MG63 (cell line): ENCODE data around the gene ZNF692. TPM values are rescaled to one million over a fixed set of nuclear protein-coding genes. Genes with fewer than 3 reads are reported as not detected.
"Not testable (repeated sequence)": the region's sequence is repeated elsewhere in the genome, so short reads cannot be mapped to it uniquely, and the experiment has no call there.

Experiments
- DNase-seq: peaks from one replicate; pipeline ENCODE4 v3.0.0-alpha.2; 2020
- H3K27me3 ChIP-seq: fragments of 250-450 bp; sonication (Bioruptor Pico); 2 replicates; pipeline ENCODE4 v1.5.1; 2020; ENCODE audit warnings: mild to moderate bottlenecking, moderate library complexity
- H3K36me3 ChIP-seq: fragments of 250-450 bp; sonication (Bioruptor Pico); 2 replicates; pipeline ENCODE4 v1.5.1; 2020; ENCODE audit warnings: mild to moderate bottlenecking, moderate library complexity
- H3K4me3 ChIP-seq: fragments of 250-450 bp; sonication (Bioruptor Pico); 2 replicates; pipeline ENCODE4 v1.5.1; 2020; ENCODE audit warnings: mild to moderate bottlenecking, moderate library complexity
- H3K9me3 ChIP-seq: fragments of 250-450 bp; sonication (Bioruptor Pico); 2 replicates; pipeline ENCODE4 v1.5.1; 2020; ENCODE audit warnings: mild to moderate bottlenecking, moderate library complexity
- total RNA-seq: library from RNA; depleted of rRNA; stranded (reverse); fragments of >200 nt; shearing (Covaris generic); gene quantifications from 2 replicates; pipeline ENCODE4 v1.2.3, GENCODE V29; 2014; ENCODE audit warnings: low replicate concordance; rRNA removed

Gene ZNF692
- total RNA-seq, 1 experiment from 2014 or later = 14.7 TPM

DNA sequence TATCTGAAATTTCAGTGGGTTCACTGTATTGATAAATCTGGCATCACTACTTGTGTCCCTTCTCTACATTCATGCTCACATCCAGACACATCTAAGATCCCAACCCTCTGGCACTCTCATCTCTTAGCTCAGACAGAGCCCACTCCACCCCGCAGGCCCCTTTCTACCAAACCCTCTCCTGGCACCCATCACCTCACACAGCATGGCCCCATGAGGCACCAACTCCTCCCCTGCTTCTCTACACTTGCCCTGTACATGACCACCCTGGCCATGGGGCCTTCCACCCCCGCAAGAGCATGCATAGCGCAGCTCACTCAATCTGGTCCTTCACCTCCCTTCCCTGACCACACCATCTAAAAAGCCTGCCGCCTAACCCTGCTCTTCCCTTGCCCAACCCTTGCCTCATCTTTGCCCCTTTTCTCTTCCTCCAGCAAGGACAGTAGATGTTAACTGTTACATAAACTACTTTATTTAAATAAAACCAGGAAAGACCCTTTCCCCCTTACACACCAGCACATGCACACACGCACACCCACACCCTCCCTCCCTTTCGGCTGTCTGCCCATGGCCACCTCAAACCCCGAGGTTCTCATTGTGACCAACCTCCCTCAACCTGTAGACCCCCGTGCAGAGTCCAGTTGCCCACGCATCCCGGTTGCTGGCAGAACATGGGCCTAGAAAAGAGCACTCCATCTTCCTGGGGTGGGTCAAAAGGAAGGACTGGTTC, 48.7 kb downstream of the ZNF692 start:
- no peak for DNase-seq
- Histone ChIP-seq H3K9me3 (no peaks in the 10 kb centered on the region), H3K36me3 (peaks cover 43% of the 10 kb centered on the region), H3K27me3 (no peaks in the 10 kb centered on the region), H3K4me3 (no peak overlapping the region)

DNA sequence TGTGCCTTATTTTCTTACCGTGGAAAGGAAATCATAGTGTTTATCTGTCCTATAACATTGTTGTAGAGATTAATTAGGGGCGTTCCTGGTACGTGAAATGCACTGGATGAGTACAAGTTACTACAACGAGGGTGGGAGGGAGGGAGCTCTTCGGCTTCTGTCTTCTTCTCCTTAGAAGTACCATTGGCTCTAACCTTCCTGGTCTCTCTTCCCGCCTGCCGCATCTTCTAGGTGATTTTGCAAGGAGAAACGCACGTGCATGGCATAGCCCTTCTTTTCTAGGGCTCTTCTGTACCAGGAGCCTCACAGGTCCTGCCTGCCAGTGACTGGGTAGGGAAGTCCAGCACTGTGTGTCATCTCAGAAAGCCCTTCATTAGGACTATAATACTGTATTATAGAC, 50.0 kb downstream of the ZNF692 start:
- no peak overlapping the region for H3K4me3 ChIP-seq
- H3K27me3 ChIP-seq = no peaks in the 10 kb centered on the region
- no peak for DNase-seq
- no peaks in the 10 kb centered on the region for H3K9me3 ChIP-seq
- H3K36me3 ChIP-seq = peaks cover 30% of the 10 kb centered on the region

DNA sequence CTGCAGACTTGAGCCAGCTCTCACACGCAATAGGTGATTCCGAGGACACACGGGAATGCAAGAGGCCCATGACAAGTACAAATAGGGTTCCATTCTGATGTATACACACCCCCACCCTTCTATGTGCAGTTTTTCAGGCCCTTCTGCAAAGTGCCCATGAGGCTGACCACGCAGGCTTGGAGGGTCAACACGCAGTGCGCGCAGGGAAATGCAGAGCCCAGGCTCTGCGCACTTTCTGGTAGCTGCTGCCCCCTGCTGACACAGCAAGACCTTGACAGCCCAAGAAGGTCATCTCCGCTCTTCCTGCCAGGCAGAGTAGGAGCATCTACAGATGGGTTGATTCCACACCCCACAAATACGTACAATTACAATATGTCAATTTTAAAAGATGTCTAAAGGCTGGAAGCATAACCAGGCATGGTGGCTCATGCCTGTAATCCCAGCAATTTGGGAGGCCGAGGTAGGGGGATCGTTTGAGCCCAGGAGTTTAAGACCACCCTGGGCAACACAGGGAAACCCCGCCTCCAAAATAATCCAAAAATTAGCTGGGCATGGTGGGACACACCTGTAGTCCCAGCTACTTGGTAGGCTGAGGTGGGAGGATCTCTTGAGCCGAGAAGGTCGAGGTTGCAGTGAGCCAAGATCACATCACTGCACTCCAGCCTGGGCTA, 51.7 kb downstream of the ZNF692 start:
- no peaks in the 10 kb centered on the region for H3K9me3 ChIP-seq
- peaks cover 13% of the 10 kb centered on the region for H3K36me3 ChIP-seq
- no peaks in the 10 kb centered on the region for H3K27me3 ChIP-seq
- peak; percentile 33 for DNase-seq
- no peak overlapping the region for H3K4me3 ChIP-seq

DNA sequence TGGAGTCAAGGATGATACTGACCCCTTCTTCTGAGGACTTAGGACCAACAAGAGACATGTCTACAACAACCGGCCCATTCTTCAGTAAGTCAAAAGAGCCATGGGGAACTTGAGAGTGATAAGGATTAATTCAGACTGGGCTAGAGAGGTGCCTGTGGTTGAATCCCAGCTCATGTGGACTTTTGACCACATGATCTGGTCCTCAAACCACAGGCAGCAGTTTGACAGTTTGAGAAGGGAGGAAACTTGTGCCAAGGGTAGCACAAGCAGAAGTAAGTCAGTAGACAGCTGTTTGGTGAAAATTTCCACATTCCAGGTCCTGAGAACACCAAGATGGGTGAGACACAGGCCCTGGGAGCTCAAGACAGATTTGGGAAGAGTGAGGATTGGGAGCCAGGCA, 53.0 kb downstream of the ZNF692 start:
- H3K27me3 ChIP-seq = no peaks in the 10 kb centered on the region
- DNase-seq = no peak
- H3K9me3 ChIP-seq = no peaks in the 10 kb centered on the region
- H3K36me3 ChIP-seq = peaks cover under 1% of the 10 kb centered on the region; the same call in 1 of the 2 replicates
- H3K4me3 ChIP-seq = no peak overlapping the region

DNA sequence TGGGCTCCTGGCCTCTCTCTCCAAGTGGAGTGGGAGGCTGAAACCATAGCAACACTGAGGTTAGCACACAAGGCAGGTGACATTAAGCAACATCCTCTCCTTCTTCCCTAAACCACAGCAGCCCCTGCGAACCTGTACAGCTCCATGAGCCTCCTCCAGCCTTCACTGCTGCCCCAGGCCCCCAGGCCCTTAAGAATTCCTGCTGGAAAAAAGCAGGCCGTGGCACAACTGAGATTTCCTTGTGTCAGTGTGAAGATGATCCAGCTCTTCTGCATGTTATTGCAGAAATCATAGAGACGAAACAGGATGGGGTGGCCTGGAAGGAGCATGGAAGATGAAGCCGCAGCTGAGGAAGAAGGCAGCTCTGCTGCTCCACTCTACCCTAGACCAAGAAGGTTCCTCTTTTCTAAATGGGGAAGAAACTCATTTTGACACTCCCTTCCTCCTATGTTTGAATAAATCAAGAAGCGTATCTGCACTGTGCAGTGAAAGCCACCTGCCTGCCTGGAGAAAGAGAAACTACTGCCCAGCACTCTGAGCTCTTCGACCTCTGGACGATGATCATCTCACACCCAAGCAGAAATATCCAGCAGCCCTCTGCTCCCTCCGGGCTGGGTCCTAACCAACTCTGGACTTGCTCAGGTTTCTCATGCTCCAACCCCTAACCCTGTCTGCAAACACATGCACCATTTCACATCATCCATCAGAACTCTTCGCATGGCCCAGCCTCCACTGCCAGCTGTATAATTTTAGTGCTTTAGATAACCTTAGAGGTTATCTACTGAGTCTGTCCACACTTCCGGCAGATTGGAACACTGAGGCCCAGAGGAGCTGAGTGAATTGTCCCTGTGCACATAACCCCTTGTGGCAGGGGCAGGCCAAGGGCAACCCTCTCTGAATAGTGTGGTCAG, 53.9 kb downstream of the ZNF692 start:
- Histone ChIP-seq H3K36me3 (no peaks in the 10 kb centered on the region), H3K9me3 (no peaks in the 10 kb centered on the region)
- no peak for DNase-seq

DNA sequence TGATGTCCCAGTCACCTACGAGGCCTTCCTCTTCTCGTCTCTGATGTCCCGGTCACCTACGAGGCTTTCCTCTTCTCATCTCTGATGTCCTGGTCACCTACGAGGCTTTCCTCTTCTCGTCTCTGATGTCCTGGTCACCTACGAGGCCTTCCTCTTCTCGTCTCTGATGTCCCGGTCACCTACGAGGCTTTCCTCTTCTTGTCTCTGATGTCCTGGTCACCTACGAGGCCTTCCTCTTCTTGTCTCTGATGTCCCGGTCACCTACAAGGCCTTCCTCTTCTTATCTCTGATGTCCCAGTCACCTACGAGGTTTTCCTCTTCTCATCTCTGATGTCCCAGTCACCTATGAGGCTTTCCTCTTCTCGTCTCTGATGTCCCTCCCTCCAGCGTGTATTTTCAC, 55.4 kb downstream of the ZNF692 start:
- not testable (repeated sequence) for H3K9me3 ChIP-seq, H3K27me3 ChIP-seq, H3K4me3 ChIP-seq, H3K36me3 ChIP-seq, DNase-seq

More for the DNA sequence above, 53.9 kb downstream of the ZNF692 start:
- no peaks in the 10 kb centered on the region for H3K27me3 ChIP-seq
- no peak overlapping the region for H3K4me3 ChIP-seq

DNA sequence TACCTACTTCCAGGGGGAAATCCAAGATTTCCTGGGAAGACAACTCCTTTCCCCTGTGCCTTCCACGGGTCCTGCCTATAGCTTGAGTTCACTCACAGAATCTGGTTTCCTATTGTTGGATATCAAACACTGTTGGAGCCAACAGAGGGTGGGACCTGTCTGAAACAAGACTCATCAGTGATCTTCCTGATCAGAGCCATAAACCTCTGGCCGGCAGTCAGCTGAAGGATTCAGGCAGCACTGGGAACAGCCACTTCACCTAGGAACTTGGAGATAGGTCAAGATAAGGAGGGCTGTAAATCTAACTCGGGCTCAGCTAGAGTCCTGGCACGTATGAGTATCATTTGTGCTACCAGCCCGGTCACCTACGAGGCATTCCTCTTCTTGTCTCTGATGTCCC, 56.4 kb downstream of the ZNF692 start:
- no peak for DNase-seq
- Histone ChIP-seq H3K9me3 (no peaks in the 10 kb centered on the region), H3K4me3 (no peak overlapping the region), H3K36me3 (no peaks in the 10 kb centered on the region), H3K27me3 (no peaks in the 10 kb centered on the region)

DNA sequence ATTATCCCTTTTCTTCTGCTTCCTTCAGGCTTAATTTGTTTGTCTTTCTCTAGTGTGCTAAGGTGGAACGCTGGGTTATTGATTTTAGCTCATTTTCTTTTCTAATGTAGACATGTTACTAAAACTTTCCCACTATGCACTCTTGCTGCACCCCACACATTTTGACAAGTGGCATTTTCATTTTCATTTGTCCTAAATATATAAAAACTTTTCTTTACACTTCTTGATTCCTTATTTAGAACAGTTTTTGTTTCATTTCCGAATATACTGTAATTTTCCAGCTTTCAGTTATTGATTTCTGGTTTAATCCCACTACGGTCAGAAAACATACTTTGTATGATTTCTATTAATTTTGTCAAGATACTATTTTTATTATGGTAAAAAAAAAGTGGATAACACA, 58.4 kb downstream of the ZNF692 start:
- no peak for DNase-seq
- Histone ChIP-seq H3K27me3 (no peaks in the 10 kb centered on the region), H3K4me3 (no peak overlapping the region), H3K9me3 (no peaks in the 10 kb centered on the region), H3K36me3 (no peaks in the 10 kb centered on the region)

Other genes with a start within 250 kb of the ZNF692 start
- gene OR2T11, start 224.0 kb downstream of the ZNF692 start, total RNA-seq = not detected in 2 replicates
- not detected in 2 replicates for gene OR2T35, start 213.8 kb downstream of the ZNF692 start, total RNA-seq
- gene OR2T27, start 203.6 kb downstream of the ZNF692 start, total RNA-seq = not detected in 2 replicates
- not detected in 2 replicates for gene OR14I1, start 156.3 kb downstream of the ZNF692 start, total RNA-seq
- gene LYPD8, start 103.3 kb downstream of the ZNF692 start, total RNA-seq = not detected in 2 replicates
- gene SH3BP5L, start 33.2 kb downstream of the ZNF692 start, total RNA-seq = 15.8 and 30.0 TPM in 2 replicates
- 16.4 and 22.2 TPM in 2 replicates for gene ZNF672, start 20.9 kb downstream of the ZNF692 start, total RNA-seq
- 7.0 and 9.6 TPM in 2 replicates for gene PGBD2, start 47.1 kb upstream of the ZNF692 start, total RNA-seq